HG02610 (cell line): Measurements from ENCODE around the gene SPATA24.
"Not testable (repeated sequence)": the region's sequence is repeated elsewhere in the genome, so short reads cannot be mapped to it uniquely, and the experiment has no call there.

Experiments used
- ATAC-seq: cut with Tn5 transposase; IDR thresholded peaks from one replicate; pipeline ENCODE4 v1.9.1; 2021; ENCODE audit warnings: mild to moderate bottlenecking, moderate library complexity; ENCODE audit not compliant: unreplicated experiment

SPATA24 gene

DNA sequence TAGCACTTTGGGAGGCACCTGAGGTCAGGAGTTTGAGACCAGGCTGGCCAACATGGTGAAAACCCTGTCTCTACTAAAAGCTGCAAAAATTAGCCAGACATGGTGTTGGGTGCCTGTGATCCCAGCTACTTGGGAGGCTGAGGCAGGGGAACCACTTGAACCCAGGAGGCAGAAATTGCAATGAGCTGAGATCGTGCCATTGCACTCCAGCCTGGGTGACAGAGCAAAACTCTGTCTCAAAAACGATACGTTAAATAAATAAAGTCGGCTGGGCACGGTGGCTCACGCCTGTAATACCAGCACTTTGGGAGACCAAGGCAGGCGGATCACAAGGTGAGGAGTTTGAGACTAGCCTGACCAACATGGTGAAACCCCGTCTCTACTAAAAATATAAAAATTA, 48.0 kb downstream of the SPATA24 start:
- ATAC-seq = not testable (repeated sequence)

GRCh38 chr5:139354186-139354585, 49.7 kb downstream of the SPATA24 start:
- no peak for ATAC-seq

DNA sequence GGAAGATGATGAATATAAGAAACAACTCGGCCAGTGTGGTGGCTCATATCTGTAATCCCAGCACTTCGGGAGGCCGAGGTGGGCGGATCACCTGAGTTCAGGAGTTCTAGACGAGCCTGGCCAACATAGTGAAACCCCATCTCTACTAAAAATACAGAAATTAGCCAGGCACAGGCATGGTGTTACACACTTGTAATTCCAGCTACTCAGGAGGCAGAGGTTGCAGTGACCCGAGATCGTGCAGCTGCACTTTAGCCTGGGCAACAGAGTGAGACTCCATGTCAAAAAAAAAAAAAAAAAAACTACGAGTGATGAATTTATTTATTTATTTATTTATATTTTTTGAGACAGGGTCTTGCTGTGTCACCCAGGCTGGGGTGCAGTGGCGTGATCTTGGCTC, 56.0 kb downstream of the SPATA24 start:
- ATAC-seq = not testable (repeated sequence)
